GM19328 (cell line): ENCODE results near the gene CYRIA.

Experiments
- ATAC-seq: cut with Tn5 transposase; IDR thresholded peaks from one replicate; pipeline ENCODE4 v1.9.1; 2021; ENCODE audit warnings: mild to moderate bottlenecking, moderate library complexity; ENCODE audit not compliant: unreplicated experiment

Gene CYRIA

GRCh38 chr2:16632598-16632997, 33.0 kb downstream of the CYRIA start:
- no peak for ATAC-seq

GRCh38 chr2:16630463-16630862, 35.2 kb downstream of the CYRIA start:
- ATAC-seq, result no peak

- no peak for ATAC-seq
Measured at GRCh38 chr2:16629770-16630169, 35.9 kb downstream of the CYRIA start.

GRCh38 chr2:16629044-16629443, 36.6 kb downstream of the CYRIA start:
- ATAC-seq, result no peak

- no peak for ATAC-seq
Measured at GRCh38 chr2:16628314-16628713, 37.3 kb downstream of the CYRIA start.

- no peak for ATAC-seq
Measured at GRCh38 chr2:16626997-16627605, 38.5 kb downstream of the CYRIA start.

- no peak for ATAC-seq
Measured at GRCh38 chr2:16626497-16626896, 39.1 kb downstream of the CYRIA start.

GRCh38 chr2:16625759-16626158, 39.9 kb downstream of the CYRIA start:
- peak; percentile 61 for ATAC-seq

GRCh38 chr2:16625201-16625729, 40.4 kb downstream of the CYRIA start:
- no peak for ATAC-seq

- ATAC-seq, result no peak
Measured at GRCh38 chr2:16624436-16624780, 41.2 kb downstream of the CYRIA start.

- no peak for ATAC-seq
Measured at GRCh38 chr2:16623564-16624435, 41.8 kb downstream of the CYRIA start.

- ATAC-seq, result no peak
Measured at GRCh38 chr2:16623031-16623430, 42.6 kb downstream of the CYRIA start.

- no peak for ATAC-seq
Measured at GRCh38 chr2:16622399-16622968, 43.1 kb downstream of the CYRIA start.

GRCh38 chr2:16621316-16621715, 44.3 kb downstream of the CYRIA start:
- no peak for ATAC-seq

- no peak for ATAC-seq
Measured at GRCh38 chr2:16620590-16620989, 45.0 kb downstream of the CYRIA start.

- no peak for ATAC-seq
Measured at GRCh38 chr2:16619576-16620245, 45.9 kb downstream of the CYRIA start.

GRCh38 chr2:16617282-16618266, 48.1 kb downstream of the CYRIA start:
- ATAC-seq, result no peak
